Trophoblast cell (in vitro differentiated cells and primary cell): Measurements from ENCODE around the gene FAM76A.
A peak's percentile ranks its signal among the peaks of the same experiment; 100 is the strongest.
"Not testable (repeated sequence)": the region's sequence is repeated elsewhere in the genome, so short reads cannot be mapped to it uniquely, and the experiment has no call there.

Source experiments
- DNase-seq, 2 donors: peaks; one replicate each; pipeline ENCODE4 v3.0.0-alpha.2; 2016
- H2AFZ ChIP-seq: 2 replicates; pipeline ENCODE4 v1.6.1; 2013; ENCODE audit warnings: low read length, moderate library complexity, mild to moderate bottlenecking; ENCODE audit not compliant: insufficient read depth, poor library complexity
- H2AK5ac ChIP-seq: 2 replicates; pipeline ENCODE4 v1.6.1; 2013; ENCODE audit warnings: mild to moderate bottlenecking, low read length
- H2BK120ac ChIP-seq: 2 replicates; pipeline ENCODE4 v1.6.1; 2013; ENCODE audit warnings: low read length, mild to moderate bottlenecking, moderate library complexity; ENCODE audit not compliant: insufficient read depth, poor library complexity
- H2BK12ac ChIP-seq: 2 replicates; pipeline ENCODE4 v1.6.1; 2013; ENCODE audit warnings: mild to moderate bottlenecking, low read length, moderate library complexity
- H2BK5ac ChIP-seq: 2 replicates; pipeline ENCODE4 v1.6.1; 2013; ENCODE audit warnings: low read length, low read depth, moderate library complexity, mild to moderate bottlenecking; ENCODE audit not compliant: poor library complexity
- H3K14ac ChIP-seq: 2 replicates; pipeline ENCODE4 v1.6.1; 2013; ENCODE audit warnings: mild to moderate bottlenecking, low read length
- H3K18ac ChIP-seq: 2 replicates; pipeline ENCODE4 v1.6.1; 2013; ENCODE audit warnings: mild to moderate bottlenecking, low read length
- H3K23ac ChIP-seq: 2 replicates; pipeline ENCODE4 v1.6.1; 2013; ENCODE audit warnings: low read length
- H3K27ac ChIP-seq: 2 replicates; pipeline ENCODE4 v1.5.1; 2013; ENCODE audit warnings: low read depth, mild to moderate bottlenecking, inconsistent platforms, low read length, moderate library complexity
- H3K27me3 ChIP-seq: 2 replicates; pipeline ENCODE4 v1.6.1; 2013; ENCODE audit warnings: inconsistent platforms, mild to moderate bottlenecking, low read length, moderate library complexity; ENCODE audit not compliant: insufficient read depth
- H3K36me3 ChIP-seq, 2 experiments: 1 replicate in 1 of 2; 2 replicates in 1 of 2; pipeline ENCODE4 v1.6.1; 2013; ENCODE audit warnings: low read length in 2 of 2, mild to moderate bottlenecking in 2 of 2, moderate library complexity in 1 of 2; ENCODE audit not compliant: insufficient read depth in 2 of 2, control insufficient read depth in 1 of 2
- H3K4ac ChIP-seq: 2 replicates; pipeline ENCODE4 v1.6.1; 2013; ENCODE audit warnings: low read depth, mild to moderate bottlenecking, low read length, moderate library complexity
- H3K4me1 ChIP-seq, 2 experiments: 1 replicate in 1 of 2; 2 replicates in 1 of 2; pipeline ENCODE4 v1.6.1; 2013; ENCODE audit warnings: low read length in 2 of 2, mild to moderate bottlenecking in 2 of 2, moderate library complexity in 1 of 2; ENCODE audit not compliant: insufficient read depth in 2 of 2, control insufficient read depth in 1 of 2
- H3K4me2 ChIP-seq: 2 replicates; pipeline ENCODE4 v1.6.1; 2013; ENCODE audit warnings: inconsistent platforms, mild to moderate bottlenecking, low read length, moderate library complexity
- H3K4me3 ChIP-seq: 2 replicates; pipeline ENCODE4 v1.5.1; 2013; ENCODE audit warnings: mild to moderate bottlenecking, low read depth, low read length, inconsistent platforms
- H3K79me1 ChIP-seq: one replicate; pipeline ENCODE4 v1.6.1; 2013; ENCODE audit warnings: low read length
- H3K79me2 ChIP-seq: 2 replicates; pipeline ENCODE4 v1.6.1; 2013; ENCODE audit warnings: low read length, mild to moderate bottlenecking; ENCODE audit not compliant: control insufficient read depth, insufficient read depth, poor library complexity
- H3K9ac ChIP-seq: 2 replicates; pipeline ENCODE4 v1.6.1; 2013; ENCODE audit warnings: mild to moderate bottlenecking, low read length
- H3K9me3 ChIP-seq: 2 replicates; pipeline ENCODE4 v1.6.1; 2013; ENCODE audit warnings: low read depth, mild to moderate bottlenecking, control low read depth, inconsistent platforms, low read length; ENCODE audit not compliant: insufficient read depth
- H4K12ac ChIP-seq: 2 replicates; pipeline ENCODE4 v1.6.1; 2013; ENCODE audit warnings: low read depth, mild to moderate bottlenecking, low read length, moderate library complexity
- H4K8ac ChIP-seq: 2 replicates; pipeline ENCODE4 v1.6.1; 2013; ENCODE audit warnings: low read depth, mild to moderate bottlenecking, low read length, moderate library complexity
- H4K91ac ChIP-seq: one replicate; pipeline ENCODE4 v1.6.1; 2013; ENCODE audit warnings: low read depth, mild to moderate bottlenecking, low read length, moderate library complexity
- WGBS: extraction: QIAGEN DNeasy Blood & Tissue Kit; methylation state at CpG from one replicate; pipeline ENCODE4 v1.1.7; 2013; ENCODE audit warnings: missing lambda C conversion rate; ENCODE audit not compliant: insufficient read length, insufficient coverage; ENCODE audit errors: extremely low coverage; 5-methylcytosine and 5-hydroxymethylcytosine counted together

FAM76A gene

DNA sequence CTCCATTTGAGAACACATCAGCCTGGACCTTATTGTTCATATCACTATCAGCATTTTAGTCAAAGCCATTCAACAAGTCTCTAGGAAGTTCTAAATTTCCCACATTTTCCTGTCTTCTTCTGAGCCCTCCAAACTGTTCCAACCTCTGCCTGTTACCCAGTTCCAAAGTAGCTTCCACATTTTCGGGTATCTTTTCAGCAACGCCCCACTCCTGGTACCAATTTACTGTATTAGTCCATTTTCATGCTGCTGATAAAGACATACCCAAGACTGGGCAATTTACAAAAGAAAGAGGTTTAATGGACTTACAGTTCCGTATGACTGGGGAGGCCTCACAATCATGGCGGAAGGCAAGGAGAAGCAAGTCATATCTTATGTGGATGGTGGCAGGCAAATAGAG lies 44.2 kb upstream of the FAM76A start:
- H2BK120ac ChIP-seq, H2AK5ac ChIP-seq, H2BK12ac ChIP-seq, H3K4me2 ChIP-seq, H3K9ac ChIP-seq, H2BK5ac ChIP-seq, H3K9me3 ChIP-seq, H3K27me3 ChIP-seq, H3K36me3 ChIP-seq, H3K4me3 ChIP-seq, H3K27ac ChIP-seq, H3K23ac ChIP-seq, H4K8ac ChIP-seq, H3K79me2 ChIP-seq, H3K4ac ChIP-seq, H4K91ac ChIP-seq, H2AFZ ChIP-seq, H4K12ac ChIP-seq, DNase-seq, H3K18ac ChIP-seq, H3K14ac ChIP-seq: not testable (repeated sequence)
- H3K79me1 ChIP-seq = peaks cover 21% of the 10 kb centered on the region
- WGBS = no CpG with 5 or more reads among the region's 4 CpGs
- peaks cover 8 to 10% of the 10 kb centered on the region in 2 experiments for H3K4me1 ChIP-seq

DNA sequence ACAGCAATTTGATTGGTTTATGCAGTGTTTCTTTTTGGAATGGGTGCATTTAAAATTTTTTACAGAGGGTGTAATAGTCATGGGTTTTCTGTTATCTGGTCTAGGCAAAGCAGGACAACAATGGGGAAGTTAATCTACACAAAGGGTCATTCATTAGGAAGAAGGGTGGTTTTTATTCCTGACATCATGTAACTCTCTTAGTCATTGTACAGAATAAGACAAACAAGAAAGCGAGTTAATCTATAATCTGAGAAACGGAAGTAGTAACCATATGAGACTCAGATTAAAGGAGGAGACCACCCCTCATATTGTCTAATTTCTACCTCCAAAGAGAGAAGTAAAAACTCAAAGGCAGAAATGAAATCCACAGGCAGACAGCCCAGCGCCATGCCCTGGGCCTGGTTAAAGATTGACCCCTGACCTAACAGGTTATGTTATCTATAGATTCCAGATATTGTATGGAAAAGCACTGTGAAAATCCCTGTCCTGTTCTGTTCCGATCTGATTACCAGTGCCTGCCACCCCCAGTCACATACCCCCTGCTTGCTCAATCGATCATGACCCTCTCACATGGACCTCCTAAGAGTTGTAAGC lies 43.3 kb upstream of the FAM76A start:
- no peak for DNase-seq
- H2AFZ ChIP-seq = no peak overlapping the region
- H3K79me2 ChIP-seq = peaks cover 2% of the 10 kb centered on the region
- no peaks in the 10 kb centered on the region for H3K27me3 ChIP-seq
- H3K23ac ChIP-seq = no peak overlapping the region
- H3K14ac ChIP-seq = no peak overlapping the region
- H3K36me3 ChIP-seq = no peaks in the 10 kb centered on the region
- no peak overlapping the region for H2BK5ac ChIP-seq
- no peak overlapping the region for H3K18ac ChIP-seq
- no peak overlapping the region for H2BK12ac ChIP-seq
- peak overlapping the region; percentile 22 for H3K27ac ChIP-seq
- H3K4ac ChIP-seq = no peak overlapping the region
- no CpG with 5 or more reads among the region's 5 CpGs for WGBS
- no peak overlapping the region for H2AK5ac ChIP-seq
- no peak overlapping the region for H3K9ac ChIP-seq
- H3K79me1 ChIP-seq = peaks cover 21% of the 10 kb centered on the region
- no peak overlapping the region for H3K4me3 ChIP-seq
- H4K12ac ChIP-seq = no peak overlapping the region
- no peak overlapping the region for H3K4me2 ChIP-seq
- H3K9me3 ChIP-seq = peaks cover 9% of the 10 kb centered on the region
- H4K8ac ChIP-seq = no peak overlapping the region
- H2BK120ac ChIP-seq = no peak overlapping the region
- peaks cover 8 to 16% of the 10 kb centered on the region in 2 experiments for H3K4me1 ChIP-seq
- H4K91ac ChIP-seq = no peak overlapping the region

DNA sequence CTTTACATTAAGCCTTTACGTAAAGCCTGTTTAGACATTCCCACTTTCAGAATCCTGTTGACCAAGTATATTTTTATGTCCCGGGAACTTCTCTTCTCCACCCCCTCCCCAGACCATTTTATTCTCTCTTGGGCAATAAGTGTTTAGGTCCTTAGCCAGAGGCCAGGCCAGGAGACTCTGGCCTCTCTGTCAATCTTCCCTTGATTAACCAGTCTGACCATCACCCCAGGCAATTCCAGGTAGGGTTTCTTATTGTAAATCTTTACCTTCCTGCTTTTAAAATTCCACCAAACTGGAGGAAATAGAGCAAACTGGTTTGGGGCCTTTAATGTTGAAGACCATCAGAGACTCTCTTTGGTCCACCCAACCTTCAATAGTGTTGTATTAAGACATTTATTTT lies 41.6 kb upstream of the FAM76A start:
- Histone ChIP-seq H3K4ac (no peak overlapping the region), H2AFZ (no peak overlapping the region), H3K18ac (no peak overlapping the region), H3K23ac (no peak overlapping the region), H2AK5ac (no peak overlapping the region), H2BK5ac (peak overlapping the region; percentile 59), H3K9me3 (peaks cover 9% of the 10 kb centered on the region), H3K4me1 (peaks cover 14 to 21% of the 10 kb centered on the region in 2 experiments), H4K8ac (no peak overlapping the region), H3K27ac (peak overlapping the region; percentile 57), H3K14ac (no peak overlapping the region), H3K36me3 (no peaks in the 10 kb centered on the region), H3K4me2 (no peak overlapping the region), H4K12ac (no peak overlapping the region), H3K79me1 (peaks cover 21% of the 10 kb centered on the region), H3K9ac (no peak overlapping the region), H3K79me2 (peaks cover 2% of the 10 kb centered on the region), H2BK120ac (no peak overlapping the region), H2BK12ac (no peak overlapping the region), H3K4me3 (no peak overlapping the region), H3K27me3 (no peaks in the 10 kb centered on the region), H4K91ac (no peak overlapping the region)
- WGBS = no CpG with 5 or more reads among the region's 2 CpGs
- DNase-seq = peak; percentile 63 to 79

DNA sequence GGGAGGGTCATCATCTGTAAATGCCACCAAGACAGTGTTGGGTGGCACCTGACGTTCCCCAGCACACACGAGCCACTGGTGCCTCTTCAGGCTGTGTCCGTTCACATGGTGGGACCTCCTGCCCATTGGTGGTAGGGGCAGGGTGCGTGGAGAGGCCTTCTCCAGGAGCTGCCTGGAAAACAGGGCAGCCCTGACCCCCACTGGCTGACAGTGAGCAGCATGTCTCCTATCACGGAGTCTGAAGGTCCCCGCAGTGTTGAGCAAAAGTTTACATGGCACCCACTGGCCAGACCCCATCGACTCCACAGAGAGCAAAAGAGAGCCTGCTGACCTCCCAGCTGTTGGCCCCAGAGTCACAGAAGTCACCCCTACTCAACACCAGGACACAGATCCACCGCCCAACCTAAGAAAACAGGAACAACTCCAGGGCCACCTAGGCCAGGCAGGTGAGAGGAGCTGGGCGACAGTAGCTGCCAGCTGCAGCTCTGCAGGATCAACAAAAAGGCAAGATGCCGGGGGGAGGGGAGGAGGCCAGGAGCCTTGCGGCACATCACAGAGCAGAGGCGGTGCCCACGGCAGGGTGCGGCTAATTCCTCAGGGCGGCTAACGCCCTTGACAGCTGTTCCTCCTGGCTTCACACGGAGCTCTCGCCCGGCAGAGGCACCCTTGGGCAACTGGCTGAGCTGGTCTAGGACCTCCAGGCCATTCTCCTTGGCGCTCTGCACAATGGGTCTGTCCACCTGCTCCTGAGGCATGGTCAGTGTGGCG lies 39.4 kb upstream of the FAM76A start:
- H3K9ac ChIP-seq = no peak overlapping the region
- DNase-seq = peak; percentile 66 to 86

More for the DNA sequence above, 39.4 kb upstream of the FAM76A start:
- H3K79me2 ChIP-seq = peaks cover 2% of the 10 kb centered on the region
- H4K8ac ChIP-seq = no peak overlapping the region
- peaks cover 16 to 25% of the 10 kb centered on the region in 2 experiments for H3K4me1 ChIP-seq
- H3K9me3 ChIP-seq = peaks cover 4% of the 10 kb centered on the region
- H3K27me3 ChIP-seq = no peaks in the 10 kb centered on the region
- H4K12ac ChIP-seq = no peak overlapping the region
- H3K23ac ChIP-seq = no peak overlapping the region
- H4K91ac ChIP-seq = peak overlapping the region; percentile 71
- peak overlapping the region; percentile 32 for H3K14ac ChIP-seq
- no peak overlapping the region for H3K4me2 ChIP-seq
- no peak overlapping the region for H3K4me3 ChIP-seq
- H2AFZ ChIP-seq = no peak overlapping the region
- H2BK12ac ChIP-seq = peak overlapping the region; percentile 44
- peak overlapping the region; percentile 20 for H3K4ac ChIP-seq
- peak overlapping the region; percentile 9 for H3K18ac ChIP-seq
- H2BK120ac ChIP-seq = peak overlapping the region; percentile 54
- peaks cover 21% of the 10 kb centered on the region for H3K79me1 ChIP-seq
- WGBS = no CpG with 5 or more reads among the region's 21 CpGs
- no peaks in the 10 kb centered on the region for H3K36me3 ChIP-seq
- no peak overlapping the region for H3K27ac ChIP-seq
- peak overlapping the region; percentile 25 for H2AK5ac ChIP-seq
- H2BK5ac ChIP-seq = no peak overlapping the region
